Measurements from ENCODE around the gene BLM. TPM values are rescaled to one million over a fixed set of nuclear protein-coding genes. Genes with fewer than 3 reads are reported as not detected.

Gene BLM
- total and polyA plus RNA-seq, 2 of the 13 experiments (the other 11 are each of a cell fraction or from before 2014, with no cell fraction given) = 5.1 to 11.8 TPM

DNA sequence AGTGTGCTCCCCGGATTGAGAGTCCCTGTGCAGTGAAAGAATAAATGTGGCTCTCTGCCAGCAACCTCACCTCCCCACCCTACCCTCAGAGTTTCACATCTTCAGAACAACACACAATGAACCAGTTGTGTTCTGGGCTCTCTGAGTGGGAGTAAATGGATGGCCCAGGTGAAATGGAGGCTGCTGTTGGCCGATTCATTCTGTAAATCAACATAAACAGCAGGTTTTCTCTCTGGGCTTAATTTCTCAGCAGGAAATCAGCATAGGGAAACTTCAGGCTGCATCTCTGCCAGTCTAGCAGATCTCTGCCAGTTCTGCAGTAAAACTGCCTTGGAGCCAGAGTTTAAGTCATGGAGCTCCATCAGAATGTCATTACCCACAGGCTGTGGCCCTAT is 96.6 kb downstream of the BLM start:
- H3K27ac ChIP-seq (ENCODE audit: extremely low read length, insufficient read depth, low read length) = no peak overlapping the region

More for the DNA sequence above, 96.6 kb downstream of the BLM start:
- TF ChIP-seq FOXC1 (CRISPR knock-in tag; IDR thresholded peaks at IDR 0.05; ENCODE audit: borderline replicate concordance) = no peak
- no peak for TF ChIP-seq MAFK (conservative IDR thresholded peaks at IDR 0.05 in 1 of 2, IDR thresholded peaks at IDR 0.05 in 1 of 2; ENCODE audit: low read length in 2 of 2)
- TF ChIP-seq RCOR2 (CRISPR knock-in tag; IDR thresholded peaks at IDR 0.05) = no peak
- TF ChIP-seq ZFP36L1 (CRISPR knock-in tag; IDR thresholded peaks at IDR 0.05) = no peak
- no peak for TF ChIP-seq SAFB2 (CRISPR knock-in tag; IDR thresholded peaks at IDR 0.05; ENCODE audit: borderline replicate concordance, low read depth)
- TF ChIP-seq ZFP36L2 (CRISPR knock-in tag; IDR thresholded peaks at IDR 0.05) = no peak
- no peak for TF ChIP-seq RELA (CRISPR knock-in tag; IDR thresholded peaks at IDR 0.05)
- TF ChIP-seq FOXP1 (IDR thresholded peaks at IDR 0.05) = no peak
- TF ChIP-seq FOXP1 (CRISPR knock-in tag; IDR thresholded peaks at IDR 0.05) = no peak
- TF ChIP-seq SMC3 (IDR thresholded peaks at IDR 0.05; ENCODE audit: low read length) = no peak
- TF ChIP-seq, protein P1, sequence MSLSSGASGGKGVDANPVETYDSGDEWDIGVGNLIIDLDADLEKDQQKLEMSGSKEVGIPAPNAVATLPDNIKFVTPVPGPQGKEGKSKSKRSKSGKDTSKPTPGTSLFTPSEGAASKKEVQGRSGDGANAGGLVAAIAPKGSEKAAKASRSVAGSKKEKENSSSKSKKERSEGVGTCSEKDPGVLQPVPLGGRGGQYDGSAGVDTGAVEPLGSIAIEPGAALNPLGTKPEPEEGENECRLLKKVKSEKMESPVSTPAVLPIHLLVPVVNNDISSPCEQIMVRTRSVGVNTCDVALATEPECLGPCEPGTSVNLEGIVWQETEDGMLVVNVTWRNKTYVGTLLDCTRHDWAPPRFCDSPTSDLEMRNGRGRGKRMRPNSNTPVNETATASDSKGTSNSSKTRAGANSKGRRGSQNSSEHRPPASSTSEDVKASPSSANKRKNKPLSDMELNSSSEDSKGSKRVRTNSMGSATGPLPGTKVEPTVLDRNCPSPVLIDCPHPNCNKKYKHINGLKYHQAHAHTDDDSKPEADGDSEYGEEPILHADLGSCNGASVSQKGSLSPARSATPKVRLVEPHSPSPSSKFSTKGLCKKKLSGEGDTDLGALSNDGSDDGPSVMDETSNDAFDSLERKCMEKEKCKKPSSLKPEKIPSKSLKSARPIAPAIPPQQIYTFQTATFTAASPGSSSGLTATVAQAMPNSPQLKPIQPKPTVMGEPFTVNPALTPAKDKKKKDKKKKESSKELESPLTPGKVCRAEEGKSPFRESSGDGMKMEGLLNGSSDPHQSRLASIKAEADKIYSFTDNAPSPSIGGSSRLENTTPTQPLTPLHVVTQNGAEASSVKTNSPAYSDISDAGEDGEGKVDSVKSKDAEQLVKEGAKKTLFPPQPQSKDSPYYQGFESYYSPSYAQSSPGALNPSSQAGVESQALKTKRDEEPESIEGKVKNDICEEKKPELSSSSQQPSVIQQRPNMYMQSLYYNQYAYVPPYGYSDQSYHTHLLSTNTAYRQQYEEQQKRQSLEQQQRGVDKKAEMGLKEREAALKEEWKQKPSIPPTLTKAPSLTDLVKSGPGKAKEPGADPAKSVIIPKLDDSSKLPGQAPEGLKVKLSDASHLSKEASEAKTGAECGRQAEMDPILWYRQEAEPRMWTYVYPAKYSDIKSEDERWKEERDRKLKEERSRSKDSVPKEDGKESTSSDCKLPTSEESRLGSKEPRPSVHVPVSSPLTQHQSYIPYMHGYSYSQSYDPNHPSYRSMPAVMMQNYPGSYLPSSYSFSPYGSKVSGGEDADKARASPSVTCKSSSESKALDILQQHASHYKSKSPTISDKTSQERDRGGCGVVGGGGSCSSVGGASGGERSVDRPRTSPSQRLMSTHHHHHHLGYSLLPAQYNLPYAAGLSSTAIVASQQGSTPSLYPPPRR (CRISPR knock-in tag; IDR thresholded peaks at IDR 0.05; ENCODE audit: borderline replicate concordance) = no peak
- TF ChIP-seq NBN (conservative IDR thresholded peaks at IDR 0.05) = no peak
- no peak for TF ChIP-seq ISX (CRISPR knock-in tag; conservative IDR thresholded peaks at IDR 0.05)
- TF ChIP-seq ZNF232 (CRISPR knock-in tag; IDR thresholded peaks at IDR 0.05; ENCODE audit: borderline replicate concordance) = no peak
- TF ChIP-seq CCAR2 (optimal IDR thresholded peaks at IDR 0.05; ENCODE audit: low read depth, low read length) = no peak
- TF ChIP-seq ZNF546 (CRISPR knock-in tag; conservative IDR thresholded peaks at IDR 0.05) = no peak
- TF ChIP-seq POLR2AphosphoS5 (IDR thresholded peaks at IDR 0.05; ENCODE audit: low read depth, low read length) = no peak
- Histone ChIP-seq H3K79me2 (ENCODE audit: insufficient read depth, low read length) (no peaks in the 10 kb centered on the region), H4K20me1 (ENCODE audit: insufficient read depth, low read length) (no peaks in the 10 kb centered on the region), H3K9ac (ENCODE audit: insufficient read depth, low read depth, low read length) (no peak overlapping the region), H3K4me2 (ENCODE audit: low read depth, low read length) (no peak overlapping the region), H3K27me3 (ENCODE audit: control insufficient read depth in 1 of 2, insufficient read depth in 2 of 2, low read length in 2 of 2) (no peaks in the 10 kb centered on the region; a peak in 1 of 5 replicates), H3K9me3 (ENCODE audit: low read length) (no peaks in the 10 kb centered on the region), H3K4me3 (replicated peaks in 1 of 3; ENCODE audit: insufficient read depth in 1 of 3, low read depth in 2 of 3, low read length in 3 of 3) (no peak overlapping the region), H2AFZ (ENCODE audit: low read length) (no peak overlapping the region), H3K36me3 (replicated peaks in 1 of 2; ENCODE audit: control insufficient read depth in 1 of 2, insufficient read depth in 2 of 2, low read length in 2 of 2) (peaks cover 0 to 28% of the 10 kb centered on the region in 2 experiments; a peak in 3 of 5 replicates), H3K4me1 (ENCODE audit: insufficient read depth, low read length) (no peaks in the 10 kb centered on the region)
- FAIRE-seq (no peak), DNase-seq (ENCODE audit: low spot score) (no peak), ATAC-seq (no peak)
- intact Hi-C loops (cut with micrococcal nuclease; ENCODE audit: unreplicated experiment) = no loop called here
- POLR2A ChIA-PET = no interaction called here
- no TSS peak for BruUV-seq (replicated peaks)
- CTCF ChIA-PET (ENCODE audit: low intra/inter-chr PET ratio, low total read pairs) = no interaction called here
- 95% methylated on average over 2 of the region's 2 CpGs for WGBS (ENCODE audit: low lambda C conversion rate)
- in situ Hi-C loops (cut with HindIII; ENCODE audit: extremely low pct_ligation_motif_present, low pct_unique_long_range_greater_than_20kb) = no loop called here

Measured in HepG2 (cell line).